Measurements from ENCODE around the gene SYNE1.
A peak's percentile ranks its signal among the peaks of the same experiment; 100 is the strongest.

SYNE1 gene

GRCh38 chr6:152453421-152453820 lies 183.7 kb downstream of the SYNE1 start:
- no peak for TF ChIP-seq CTCF (conservative IDR thresholded peaks at IDR 0.05; ENCODE audit: low read depth, low read length)
- DNase-seq (ENCODE audit: low read depth) = no peak
- no peak overlapping the region for H3K4me3 ChIP-seq (ENCODE audit: low read depth, low read length)

- TF ChIP-seq CTCF (conservative IDR thresholded peaks at IDR 0.05; ENCODE audit: low read depth, low read length) = no peak
- no peak for DNase-seq (ENCODE audit: low read depth)
- H3K4me3 ChIP-seq (ENCODE audit: low read depth, low read length) = no peak overlapping the region
These were observed 184.5 kb downstream of the SYNE1 start for GRCh38 chr6:152452639-152453038.

GRCh38 chr6:152450519-152450918 lies 186.6 kb downstream of the SYNE1 start:
- no peak for TF ChIP-seq CTCF (conservative IDR thresholded peaks at IDR 0.05; ENCODE audit: low read depth, low read length)
- H3K4me3 ChIP-seq (ENCODE audit: low read depth, low read length) = no peak overlapping the region
- DNase-seq (ENCODE audit: low read depth) = no peak

GRCh38 chr6:152441902-152442301 lies 195.3 kb downstream of the SYNE1 start:
- TF ChIP-seq CTCF (conservative IDR thresholded peaks at IDR 0.05; ENCODE audit: low read depth, low read length) = no peak
- DNase-seq (ENCODE audit: low read depth) = no peak
- H3K4me3 ChIP-seq (ENCODE audit: low read depth, low read length) = no peak overlapping the region

GRCh38 chr6:152435816-152436215 lies 201.3 kb downstream of the SYNE1 start:
- TF ChIP-seq CTCF (conservative IDR thresholded peaks at IDR 0.05; ENCODE audit: low read depth, low read length) = no peak
- no peak for DNase-seq (ENCODE audit: low read depth)
- H3K4me3 ChIP-seq (ENCODE audit: low read depth, low read length) = no peak overlapping the region

GRCh38 chr6:152432758-152433157 lies 204.4 kb downstream of the SYNE1 start:
- no peak for TF ChIP-seq CTCF (conservative IDR thresholded peaks at IDR 0.05; ENCODE audit: low read depth, low read length)
- H3K4me3 ChIP-seq (ENCODE audit: low read depth, low read length) = no peak overlapping the region

GRCh38 chr6:152428126-152428525 lies 209.0 kb downstream of the SYNE1 start:
- H3K4me3 ChIP-seq (ENCODE audit: low read depth, low read length) = no peak overlapping the region
- peak; percentile 19 for DNase-seq (ENCODE audit: low read depth)
- no peak for TF ChIP-seq CTCF (conservative IDR thresholded peaks at IDR 0.05; ENCODE audit: low read depth, low read length)

More at GRCh38 chr6:152432758-152433157, 204.4 kb downstream of the SYNE1 start:
- DNase-seq (ENCODE audit: low read depth) = no peak

All from choroid plexus epithelial cell (primary cell).